ENCODE data around the gene TSPAN9. TPM values are rescaled to one million over a fixed set of nuclear protein-coding genes. Genes with fewer than 3 reads are reported as not detected.

TSPAN9 gene
- total and polyA plus RNA-seq, 2 experiments from 2014 or later: 6.0 to 31.5 TPM

DNA sequence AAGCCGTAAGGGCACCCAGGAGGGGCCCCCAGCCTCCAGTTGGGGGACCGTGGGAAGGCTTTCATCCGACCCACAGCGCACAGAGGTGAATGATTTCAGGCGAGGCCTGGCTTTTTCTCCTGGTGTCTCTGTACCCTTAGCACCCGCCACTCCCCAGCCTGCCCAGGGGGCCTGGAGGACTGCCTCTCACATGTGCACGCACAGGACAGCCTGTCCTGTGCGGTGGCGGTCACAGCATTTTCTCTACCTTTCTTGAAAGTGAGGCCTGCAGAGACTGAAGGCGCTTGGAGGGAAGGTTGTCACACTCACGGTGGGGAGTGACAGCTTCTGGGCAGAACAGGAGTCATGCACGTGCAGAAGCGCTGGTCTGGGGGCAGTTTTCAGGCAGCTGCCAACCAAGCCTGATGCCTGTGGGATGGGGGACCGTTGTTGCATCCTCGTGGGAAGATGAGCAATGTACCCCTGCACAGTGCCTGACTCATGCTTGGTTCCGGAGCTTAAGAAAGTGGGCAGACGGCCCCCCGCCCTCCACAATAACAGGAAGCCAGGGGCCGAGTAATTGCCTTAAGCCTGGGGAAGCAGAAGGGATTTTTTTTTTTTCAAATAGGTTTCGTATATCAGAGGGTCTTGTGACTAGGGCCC, 148.1 kb downstream of the TSPAN9 start (continued):
- TF ChIP-seq, protein P1, sequence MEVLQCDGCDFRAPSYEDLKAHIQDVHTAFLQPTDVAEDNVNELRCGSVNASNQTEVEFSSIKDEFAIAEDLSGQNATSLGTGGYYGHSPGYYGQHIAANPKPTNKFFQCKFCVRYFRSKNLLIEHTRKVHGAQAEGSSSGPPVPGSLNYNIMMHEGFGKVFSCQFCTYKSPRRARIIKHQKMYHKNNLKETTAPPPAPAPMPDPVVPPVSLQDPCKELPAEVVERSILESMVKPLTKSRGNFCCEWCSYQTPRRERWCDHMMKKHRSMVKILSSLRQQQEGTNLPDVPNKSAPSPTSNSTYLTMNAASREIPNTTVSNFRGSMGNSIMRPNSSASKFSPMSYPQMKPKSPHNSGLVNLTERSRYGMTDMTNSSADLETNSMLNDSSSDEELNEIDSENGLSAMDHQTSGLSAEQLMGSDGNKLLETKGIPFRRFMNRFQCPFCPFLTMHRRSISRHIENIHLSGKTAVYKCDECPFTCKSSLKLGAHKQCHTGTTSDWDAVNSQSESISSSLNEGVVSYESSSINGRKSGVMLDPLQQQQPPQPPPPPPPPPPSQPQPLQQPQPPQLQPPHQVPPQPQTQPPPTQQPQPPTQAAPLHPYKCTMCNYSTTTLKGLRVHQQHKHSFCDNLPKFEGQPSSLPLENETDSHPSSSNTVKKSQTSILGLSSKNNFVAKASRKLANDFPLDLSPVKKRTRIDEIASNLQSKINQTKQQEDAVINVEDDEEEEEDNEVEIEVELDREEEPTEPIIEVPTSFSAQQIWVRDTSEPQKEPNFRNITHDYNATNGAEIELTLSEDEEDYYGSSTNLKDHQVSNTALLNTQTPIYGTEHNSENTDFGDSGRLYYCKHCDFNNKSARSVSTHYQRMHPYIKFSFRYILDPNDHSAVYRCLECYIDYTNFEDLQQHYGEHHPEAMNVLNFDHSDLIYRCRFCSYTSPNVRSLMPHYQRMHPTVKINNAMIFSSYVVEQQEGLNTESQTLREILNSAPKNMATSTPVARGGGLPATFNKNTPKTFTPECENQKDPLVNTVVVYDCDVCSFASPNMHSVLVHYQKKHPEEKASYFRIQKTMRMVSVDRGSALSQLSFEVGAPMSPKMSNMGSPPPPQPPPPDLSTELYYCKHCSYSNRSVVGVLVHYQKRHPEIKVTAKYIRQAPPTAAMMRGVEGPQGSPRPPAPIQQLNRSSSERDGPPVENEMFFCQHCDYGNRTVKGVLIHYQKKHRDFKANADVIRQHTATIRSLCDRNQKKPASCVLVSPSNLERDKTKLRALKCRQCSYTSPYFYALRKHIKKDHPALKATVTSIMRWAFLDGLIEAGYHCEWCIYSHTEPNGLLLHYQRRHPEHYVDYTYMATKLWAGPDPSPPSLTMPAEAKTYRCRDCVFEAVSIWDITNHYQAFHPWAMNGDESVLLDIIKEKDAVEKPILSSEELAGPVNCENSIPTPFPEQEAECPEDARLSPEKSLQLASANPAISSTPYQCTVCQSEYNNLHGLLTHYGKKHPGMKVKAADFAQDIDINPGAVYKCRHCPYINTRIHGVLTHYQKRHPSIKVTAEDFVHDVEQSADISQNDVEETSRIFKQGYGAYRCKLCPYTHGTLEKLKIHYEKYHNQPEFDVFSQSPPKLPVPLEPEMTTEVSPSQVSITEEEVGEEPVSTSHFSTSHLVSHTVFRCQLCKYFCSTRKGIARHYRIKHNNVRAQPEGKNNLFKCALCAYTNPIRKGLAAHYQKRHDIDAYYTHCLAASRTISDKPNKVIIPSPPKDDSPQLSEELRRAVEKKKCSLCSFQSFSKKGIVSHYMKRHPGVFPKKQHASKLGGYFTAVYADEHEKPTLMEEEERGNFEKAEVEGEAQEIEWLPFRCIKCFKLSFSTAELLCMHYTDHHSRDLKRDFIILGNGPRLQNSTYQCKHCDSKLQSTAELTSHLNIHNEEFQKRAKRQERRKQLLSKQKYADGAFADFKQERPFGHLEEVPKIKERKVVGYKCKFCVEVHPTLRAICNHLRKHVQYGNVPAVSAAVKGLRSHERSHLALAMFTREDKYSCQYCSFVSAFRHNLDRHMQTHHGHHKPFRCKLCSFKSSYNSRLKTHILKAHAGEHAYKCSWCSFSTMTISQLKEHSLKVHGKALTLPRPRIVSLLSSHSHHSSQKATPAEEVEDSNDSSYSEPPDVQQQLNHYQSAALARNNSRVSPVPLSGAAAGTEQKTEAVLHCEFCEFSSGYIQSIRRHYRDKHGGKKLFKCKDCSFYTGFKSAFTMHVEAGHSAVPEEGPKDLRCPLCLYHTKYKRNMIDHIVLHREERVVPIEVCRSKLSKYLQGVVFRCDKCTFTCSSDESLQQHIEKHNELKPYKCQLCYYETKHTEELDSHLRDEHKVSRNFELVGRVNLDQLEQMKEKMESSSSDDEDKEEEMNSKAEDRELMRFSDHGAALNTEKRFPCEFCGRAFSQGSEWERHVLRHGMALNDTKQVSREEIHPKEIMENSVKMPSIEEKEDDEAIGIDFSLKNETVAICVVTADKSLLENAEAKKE (CRISPR knock-in tag; IDR thresholded peaks at IDR 0.05): no peak
- no peak for TF ChIP-seq ZNF114 (CRISPR knock-in tag; IDR thresholded peaks at IDR 0.05)
- TF ChIP-seq POLR2AphosphoS5 (IDR thresholded peaks at IDR 0.05; ENCODE audit: low read depth): no peak
- no peak for TF ChIP-seq ZNF331 (CRISPR knock-in tag; IDR thresholded peaks at IDR 0.05; ENCODE audit: low read depth)
- no peak for TF ChIP-seq JUNB (IDR thresholded peaks at IDR 0.05; ENCODE audit: unreplicated experiment)

DNA sequence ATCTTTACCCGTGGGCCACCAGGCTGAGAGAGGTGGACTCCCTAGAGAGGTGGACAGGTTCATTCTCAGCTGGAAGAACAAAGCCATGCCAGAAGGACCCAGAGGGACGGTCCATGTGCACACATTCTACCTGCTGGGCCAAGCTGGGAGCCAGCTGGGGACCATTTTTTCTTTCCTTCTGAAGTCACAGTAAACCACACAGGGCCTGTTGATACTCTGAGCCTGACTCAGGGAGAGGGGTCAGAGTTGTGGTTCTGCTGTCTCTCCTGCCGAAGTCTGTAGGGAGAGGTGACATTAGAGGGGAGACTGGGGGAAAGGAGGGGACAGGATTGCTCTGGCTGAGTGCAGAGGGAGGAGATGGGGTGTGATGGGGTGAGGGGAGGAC, 148.6 kb downstream of the TSPAN9 start:
- Histone ChIP-seq H3K79me2 (replicated peaks; ENCODE audit: insufficient read depth) (no peaks in the 10 kb centered on the region), H3F3A (replicated peaks; ENCODE audit: low read depth) (no peaks in the 10 kb centered on the region), H3K4me1 (ENCODE audit: insufficient read depth) (peaks cover 12% of the 10 kb centered on the region), H3K4me2 (no peak overlapping the region), H2AFZ (no peak overlapping the region), H3K27me3 (ENCODE audit: insufficient read depth) (no peaks in the 10 kb centered on the region), H3K9me2 (ENCODE audit: insufficient read depth) (no peaks in the 10 kb centered on the region), H4K20me1 (replicated peaks; ENCODE audit: insufficient read depth) (no peaks in the 10 kb centered on the region; the same call in 1 of the 2 replicates), H3K4me3 (no peak overlapping the region), H3K36me3 (ENCODE audit: insufficient read depth) (no peaks in the 10 kb centered on the region), H3K27ac (ENCODE audit: low read depth) (no peak overlapping the region)
- peaks cover 45% of the 10 kb centered on the region for H3K4me1 Mint-ChIP-seq
- ATAC-seq (no peak), DNase-seq (ENCODE audit: low spot score) (no peak)
- peaks cover 11% of the 10 kb centered on the region; the same call in 2 of the 3 replicates for H3K9me3 Mint-ChIP-seq
- H3K27me3 Mint-ChIP-seq (ENCODE audit: insufficient read depth, low read depth, poor library complexity): peaks cover 14% of the 10 kb centered on the region
- H3K27ac Mint-ChIP-seq: no peak overlapping the region
- H3K4me3 Mint-ChIP-seq: no peak overlapping the region
- H3K36me3 Mint-ChIP-seq (ENCODE audit: low read depth): peaks cover 11% of the 10 kb centered on the region; the same call in 2 of the 3 replicates
- no peak for TF ChIP-seq EZH2phosphoT487 (IDR thresholded peaks at IDR 0.05; ENCODE audit: unreplicated experiment)
- TF ChIP-seq, protein P2, sequence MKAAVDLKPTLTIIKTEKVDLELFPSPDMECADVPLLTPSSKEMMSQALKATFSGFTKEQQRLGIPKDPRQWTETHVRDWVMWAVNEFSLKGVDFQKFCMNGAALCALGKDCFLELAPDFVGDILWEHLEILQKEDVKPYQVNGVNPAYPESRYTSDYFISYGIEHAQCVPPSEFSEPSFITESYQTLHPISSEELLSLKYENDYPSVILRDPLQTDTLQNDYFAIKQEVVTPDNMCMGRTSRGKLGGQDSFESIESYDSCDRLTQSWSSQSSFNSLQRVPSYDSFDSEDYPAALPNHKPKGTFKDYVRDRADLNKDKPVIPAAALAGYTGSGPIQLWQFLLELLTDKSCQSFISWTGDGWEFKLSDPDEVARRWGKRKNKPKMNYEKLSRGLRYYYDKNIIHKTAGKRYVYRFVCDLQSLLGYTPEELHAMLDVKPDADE (IDR thresholded peaks at IDR 0.05): no peak
- no peak for TF ChIP-seq ZNF331 (CRISPR knock-in tag; IDR thresholded peaks at IDR 0.05; ENCODE audit: low read depth)
- TF ChIP-seq ZNF114 (CRISPR knock-in tag; IDR thresholded peaks at IDR 0.05): no peak
